Keratinocyte (primary cell): ENCODE data around the gene DPYD. TPM values are rescaled to one million over a fixed set of nuclear protein-coding genes. Genes with fewer than 3 reads are reported as not detected.

Source experiments
- DNase-seq: peaks from one replicate; pipeline ENCODE4 v3.0.0-alpha.2; 2011; ENCODE audit warnings: low read depth, missing footprints, low spot score
- FAIRE-seq: peaks from 2 replicates; lab custom pipeline; 2011; peaks lifted over from hg19 to GRCh38; lab: Jason Lieb, UNC
- H2AFZ ChIP-seq: 2 replicates; pipeline ENCODE4 v1.6.0; 2012; ENCODE audit warnings: low read length, control low read depth, inconsistent platforms; ENCODE audit not compliant: control insufficient read depth
- H3K27ac ChIP-seq: 2 replicates; pipeline ENCODE4 v1.5.1; 2011; ENCODE audit warnings: low read length; ENCODE audit not compliant: control insufficient read depth, insufficient read depth
- H3K27me3 ChIP-seq: 3 replicates; pipeline ENCODE4 v1.6.0; 2011; ENCODE audit warnings: low read length; ENCODE audit not compliant: control insufficient read depth, insufficient read depth; ENCODE audit errors: extremely low read depth
- H3K36me3 ChIP-seq, 2 experiments: 2 replicates in 1 of 2; 3 replicates in 1 of 2; pipeline ENCODE4 v1.5.1; 2011; ENCODE audit warnings: low read length in 2 of 2, mild to moderate bottlenecking in 1 of 2; ENCODE audit not compliant: control insufficient read depth in 2 of 2, insufficient read depth in 2 of 2; ENCODE audit errors: extremely low read depth in 1 of 2
- H3K4me1 ChIP-seq: 3 replicates; pipeline ENCODE4 v1.5.1; 2011; ENCODE audit warnings: low read length; ENCODE audit not compliant: control insufficient read depth, insufficient read depth; ENCODE audit errors: extremely low read depth
- H3K4me2 ChIP-seq: 3 replicates; pipeline ENCODE4 v1.6.0; 2011; ENCODE audit warnings: low read depth, low read length; ENCODE audit not compliant: control insufficient read depth, insufficient read depth; ENCODE audit errors: extremely low read depth
- H3K4me3 ChIP-seq, 3 experiments: fragments of 200-600 bp in 1 of 3; sonication (generic) in 1 of 3; 2 replicates in 2 of 3; 3 replicates in 1 of 3; pipeline ENCODE4 v1.5.1; 2011 to 2016; ENCODE audit warnings: low read length in 3 of 3, mild to moderate bottlenecking in 3 of 3, control low read depth in 2 of 3, inconsistent platforms in 1 of 3, low read depth in 1 of 3, mixed read lengths in 1 of 3, mixed run types in 1 of 3, moderate library complexity in 1 of 3; ENCODE audit not compliant: control insufficient read depth in 2 of 3, insufficient read depth in 2 of 3; ENCODE audit errors: extremely low read depth in 1 of 3
- H3K79me2 ChIP-seq: 2 replicates; pipeline ENCODE4 v1.6.0; 2012; ENCODE audit warnings: low read length; ENCODE audit not compliant: control insufficient read depth, insufficient read depth
- H3K9ac ChIP-seq: 3 replicates; pipeline ENCODE4 v1.6.0; 2011; ENCODE audit warnings: low read length; ENCODE audit not compliant: control insufficient read depth, insufficient read depth; ENCODE audit errors: extremely low read depth
- H3K9me1 ChIP-seq: 3 replicates; pipeline ENCODE4 v1.6.0; 2011; ENCODE audit warnings: low read length; ENCODE audit not compliant: control insufficient read depth, insufficient read depth; ENCODE audit errors: extremely low read depth
- H3K9me3 ChIP-seq: 2 replicates; pipeline ENCODE4 v1.5.1; 2012; ENCODE audit warnings: low read depth, low read length; ENCODE audit not compliant: control insufficient read depth
- H4K20me1 ChIP-seq: 3 replicates; pipeline ENCODE4 v1.6.0; 2011; ENCODE audit warnings: low read length; ENCODE audit not compliant: control insufficient read depth, insufficient read depth; ENCODE audit errors: extremely low read depth
- EZH2 ChIP-seq: IDR thresholded peaks from one replicate; pipeline ENCODE4 v1.6.1; 2012; ENCODE audit warnings: inconsistent platforms, mild to moderate bottlenecking, low read length, moderate library complexity
- dilution Hi-C: fragments of 300-500 bp; cut with MboI; formaldehyde crosslinking; loops from one replicate; pipeline ENCODE4 v1.7.0; 2020; ENCODE audit warnings: low sequenced_read_pairs; ENCODE audit not compliant: extremely low pct_ligation_motif_present
- polyA plus RNA-seq, 5 experiments: library from polyadenylated mRNA; depleted of rRNA in 3 of 5; stranded (reverse) in 3 of 5; stranded (forward) in 1 of 5; unstranded in 1 of 5; fragments of >200 nt; gene quantifications; 1 replicate in 1 of 5; 2 replicates in 3 of 5; 3 replicates in 1 of 5; pipeline versions ENCODE4 v1.2.1 to v1.2.3, GENCODE V29; 2011 to 2012; ENCODE audit warnings: missing spikeins in 2 of 5, low read depth in 1 of 5, low replicate concordance in 1 of 5
- TF ChIP-seq, protein P1 (sequence below), 3 experiments: IDR thresholded peaks in 1 of 3; conservative IDR thresholded peaks in 1 of 3; optimal IDR thresholded peaks in 1 of 3; 2 replicates in 2 of 3; 3 replicates in 1 of 3; pipeline versions ENCODE3 to v1.5.1; 2011; ENCODE audit warnings: low read length in 3 of 3, mild to moderate bottlenecking in 3 of 3, moderate library complexity in 2 of 3, control low read depth in 1 of 3, inconsistent platforms in 1 of 3; ENCODE audit not compliant: insufficient read depth in 2 of 3; ENCODE audit errors: extremely low read depth in 1 of 3

Gene DPYD
- polyA plus RNA-seq, 1 donor (not counting 4 experiments of a cell fraction or from before 2014, with no cell fraction given) = 1.9 TPM

- H4K20me1 ChIP-seq = no peaks in the 10 kb centered on the region
- no peak for DNase-seq
- TF ChIP-seq EZH2 = no peak
- TF ChIP-seq, protein P1, sequence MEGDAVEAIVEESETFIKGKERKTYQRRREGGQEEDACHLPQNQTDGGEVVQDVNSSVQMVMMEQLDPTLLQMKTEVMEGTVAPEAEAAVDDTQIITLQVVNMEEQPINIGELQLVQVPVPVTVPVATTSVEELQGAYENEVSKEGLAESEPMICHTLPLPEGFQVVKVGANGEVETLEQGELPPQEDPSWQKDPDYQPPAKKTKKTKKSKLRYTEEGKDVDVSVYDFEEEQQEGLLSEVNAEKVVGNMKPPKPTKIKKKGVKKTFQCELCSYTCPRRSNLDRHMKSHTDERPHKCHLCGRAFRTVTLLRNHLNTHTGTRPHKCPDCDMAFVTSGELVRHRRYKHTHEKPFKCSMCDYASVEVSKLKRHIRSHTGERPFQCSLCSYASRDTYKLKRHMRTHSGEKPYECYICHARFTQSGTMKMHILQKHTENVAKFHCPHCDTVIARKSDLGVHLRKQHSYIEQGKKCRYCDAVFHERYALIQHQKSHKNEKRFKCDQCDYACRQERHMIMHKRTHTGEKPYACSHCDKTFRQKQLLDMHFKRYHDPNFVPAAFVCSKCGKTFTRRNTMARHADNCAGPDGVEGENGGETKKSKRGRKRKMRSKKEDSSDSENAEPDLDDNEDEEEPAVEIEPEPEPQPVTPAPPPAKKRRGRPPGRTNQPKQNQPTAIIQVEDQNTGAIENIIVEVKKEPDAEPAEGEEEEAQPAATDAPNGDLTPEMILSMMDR (optimal IDR thresholded peaks at IDR 0.05 in 1 of 3, IDR thresholded peaks at IDR 0.05 in 1 of 3, conservative IDR thresholded peaks at IDR 0.05 in 1 of 3; ENCODE audit: extremely low read depth in 1 of 3, insufficient read depth in 2 of 3, low read length in 3 of 3) = no peak
- no peak overlapping the region for H3K9ac ChIP-seq
- no peak overlapping the region for H3K27ac ChIP-seq
- no peaks in the 10 kb centered on the region for H3K36me3 ChIP-seq
- no peak overlapping the region for H3K4me2 ChIP-seq
- no peak overlapping the region for H3K4me3 ChIP-seq
- dilution Hi-C loops = no loop called here
- H3K4me1 ChIP-seq = no peaks in the 10 kb centered on the region
- H3K79me2 ChIP-seq = no peaks in the 10 kb centered on the region
- H3K27me3 ChIP-seq = no peaks in the 10 kb centered on the region
- H3K9me3 ChIP-seq = no peaks in the 10 kb centered on the region
- no peak overlapping the region for H2AFZ ChIP-seq
- no peak for FAIRE-seq
- H3K9me1 ChIP-seq = no peaks in the 10 kb centered on the region
Observed at GRCh38 chr1:97693601-97694000, 227.2 kb downstream of the DPYD start.

GRCh38 chr1:97691325-97691724, 229.5 kb downstream of the DPYD start:
- H3K4me1 ChIP-seq = no peaks in the 10 kb centered on the region
- H3K4me2 ChIP-seq = no peak overlapping the region
- no peak overlapping the region for H3K27ac ChIP-seq
- no peak for TF ChIP-seq EZH2
- TF ChIP-seq, protein P1 (optimal IDR thresholded peaks at IDR 0.05 in 1 of 3, IDR thresholded peaks at IDR 0.05 in 1 of 3, conservative IDR thresholded peaks at IDR 0.05 in 1 of 3; ENCODE audit: extremely low read depth in 1 of 3, insufficient read depth in 2 of 3, low read length in 3 of 3) = no peak
- H3K4me3 ChIP-seq = no peak overlapping the region
- H3K9me3 ChIP-seq = no peaks in the 10 kb centered on the region
- H3K36me3 ChIP-seq = no peaks in the 10 kb centered on the region
- dilution Hi-C loops = no loop called here
- no peaks in the 10 kb centered on the region for H4K20me1 ChIP-seq
- H3K27me3 ChIP-seq = no peaks in the 10 kb centered on the region
- FAIRE-seq (peak; percentile 9), DNase-seq (no peak)
- no peaks in the 10 kb centered on the region for H3K9me1 ChIP-seq
- no peak overlapping the region for H2AFZ ChIP-seq
- H3K9ac ChIP-seq = no peak overlapping the region
- no peaks in the 10 kb centered on the region for H3K79me2 ChIP-seq
